SK-N-SH (cell line): ENCODE data around the gene PCSK2.

ENCODE experiments used
- ELF1 ChIP-seq: IDR thresholded peaks from 2 replicates; pipeline ENCODE4 v1.4.0; 2012
- EP300 ChIP-seq, 2 experiments: IDR thresholded peaks; 2 replicates each; pipeline versions ENCODE4 v1.4.0 to v1.6.1; 2012; ENCODE audit warnings: borderline replicate concordance in 1 of 2, low read depth in 1 of 2, low read length in 1 of 2
- FOXM1 ChIP-seq: IDR thresholded peaks from 2 replicates; pipeline ENCODE4 v1.4.0; 2012; ENCODE audit warnings: low read depth, mild to moderate bottlenecking
- MAX ChIP-seq: IDR thresholded peaks from 2 replicates; pipeline ENCODE4 v1.4.0; 2012; ENCODE audit warnings: low read depth
- MEF2A ChIP-seq: IDR thresholded peaks from 2 replicates; pipeline ENCODE4 v1.4.0; 2012; ENCODE audit warnings: low read depth, borderline replicate concordance
- MXI1 ChIP-seq: IDR thresholded peaks from 2 replicates; pipeline ENCODE4 v1.6.1; 2012; ENCODE audit warnings: mild to moderate bottlenecking, low read depth, low read length, improper control_type of control experiment
- POLR2AphosphoS5 ChIP-seq: IDR thresholded peaks from 2 replicates; pipeline ENCODE4 v1.6.1; 2012; ENCODE audit warnings: low read depth, low read length
- RAD21 ChIP-seq: IDR thresholded peaks from 2 replicates; pipeline ENCODE4 v1.6.1; 2012; ENCODE audit warnings: mild to moderate bottlenecking, low read length
- RCOR1 ChIP-seq: fragments of 150-350 bp; IDR thresholded peaks from 2 replicates; pipeline ENCODE4 v1.6.1; 2017; ENCODE audit warnings: antibody characterized with exemption, low read length
- SIN3A ChIP-seq: IDR thresholded peaks from 2 replicates; pipeline ENCODE4 v1.6.1; 2012; ENCODE audit warnings: low read depth, mild to moderate bottlenecking, low read length, moderate library complexity, borderline replicate concordance
- SMC3 ChIP-seq: IDR thresholded peaks from 2 replicates; pipeline ENCODE4 v1.6.1; 2012; ENCODE audit warnings: low read depth, low read length, improper control_type of control experiment
- YY1 ChIP-seq: IDR thresholded peaks from 2 replicates; pipeline ENCODE4 v1.4.0; 2012; ENCODE audit warnings: low read depth, mild to moderate bottlenecking
- TF ChIP-seq, protein P1 (sequence below): fragments of 200-600 bp; sonication (generic); IDR thresholded peaks from 2 replicates; pipeline ENCODE4 v1.6.1; 2017; ENCODE audit warnings: antibody characterized with exemption, mild to moderate bottlenecking, moderate library complexity
- TF ChIP-seq, protein P2 (sequence below): IDR thresholded peaks from 2 replicates; pipeline ENCODE4 v1.6.1; 2012; ENCODE audit warnings: mild to moderate bottlenecking, low read depth, low read length, moderate library complexity

GRCh38 chr20:17467120-17467655, 240.3 kb downstream of the PCSK2 start:
- TF ChIP-seq YY1: no peak
- TF ChIP-seq, protein P1, sequence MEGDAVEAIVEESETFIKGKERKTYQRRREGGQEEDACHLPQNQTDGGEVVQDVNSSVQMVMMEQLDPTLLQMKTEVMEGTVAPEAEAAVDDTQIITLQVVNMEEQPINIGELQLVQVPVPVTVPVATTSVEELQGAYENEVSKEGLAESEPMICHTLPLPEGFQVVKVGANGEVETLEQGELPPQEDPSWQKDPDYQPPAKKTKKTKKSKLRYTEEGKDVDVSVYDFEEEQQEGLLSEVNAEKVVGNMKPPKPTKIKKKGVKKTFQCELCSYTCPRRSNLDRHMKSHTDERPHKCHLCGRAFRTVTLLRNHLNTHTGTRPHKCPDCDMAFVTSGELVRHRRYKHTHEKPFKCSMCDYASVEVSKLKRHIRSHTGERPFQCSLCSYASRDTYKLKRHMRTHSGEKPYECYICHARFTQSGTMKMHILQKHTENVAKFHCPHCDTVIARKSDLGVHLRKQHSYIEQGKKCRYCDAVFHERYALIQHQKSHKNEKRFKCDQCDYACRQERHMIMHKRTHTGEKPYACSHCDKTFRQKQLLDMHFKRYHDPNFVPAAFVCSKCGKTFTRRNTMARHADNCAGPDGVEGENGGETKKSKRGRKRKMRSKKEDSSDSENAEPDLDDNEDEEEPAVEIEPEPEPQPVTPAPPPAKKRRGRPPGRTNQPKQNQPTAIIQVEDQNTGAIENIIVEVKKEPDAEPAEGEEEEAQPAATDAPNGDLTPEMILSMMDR: no peak
- no peak for TF ChIP-seq RCOR1
- no peak for TF ChIP-seq RAD21
- no peak for TF ChIP-seq FOXM1
- no peak for TF ChIP-seq SIN3A
- no peak for TF ChIP-seq POLR2AphosphoS5
- no peak for TF ChIP-seq MEF2A
- TF ChIP-seq MXI1: no peak
- no peak for TF ChIP-seq ELF1
- no peak for TF ChIP-seq MAX
- TF ChIP-seq SMC3: no peak
- TF ChIP-seq EP300 (IDR thresholded peaks at IDR 0.05; ENCODE audit: borderline replicate concordance in 1 of 2, low read depth in 1 of 2, low read length in 1 of 2): no peak
- TF ChIP-seq, protein P2, sequence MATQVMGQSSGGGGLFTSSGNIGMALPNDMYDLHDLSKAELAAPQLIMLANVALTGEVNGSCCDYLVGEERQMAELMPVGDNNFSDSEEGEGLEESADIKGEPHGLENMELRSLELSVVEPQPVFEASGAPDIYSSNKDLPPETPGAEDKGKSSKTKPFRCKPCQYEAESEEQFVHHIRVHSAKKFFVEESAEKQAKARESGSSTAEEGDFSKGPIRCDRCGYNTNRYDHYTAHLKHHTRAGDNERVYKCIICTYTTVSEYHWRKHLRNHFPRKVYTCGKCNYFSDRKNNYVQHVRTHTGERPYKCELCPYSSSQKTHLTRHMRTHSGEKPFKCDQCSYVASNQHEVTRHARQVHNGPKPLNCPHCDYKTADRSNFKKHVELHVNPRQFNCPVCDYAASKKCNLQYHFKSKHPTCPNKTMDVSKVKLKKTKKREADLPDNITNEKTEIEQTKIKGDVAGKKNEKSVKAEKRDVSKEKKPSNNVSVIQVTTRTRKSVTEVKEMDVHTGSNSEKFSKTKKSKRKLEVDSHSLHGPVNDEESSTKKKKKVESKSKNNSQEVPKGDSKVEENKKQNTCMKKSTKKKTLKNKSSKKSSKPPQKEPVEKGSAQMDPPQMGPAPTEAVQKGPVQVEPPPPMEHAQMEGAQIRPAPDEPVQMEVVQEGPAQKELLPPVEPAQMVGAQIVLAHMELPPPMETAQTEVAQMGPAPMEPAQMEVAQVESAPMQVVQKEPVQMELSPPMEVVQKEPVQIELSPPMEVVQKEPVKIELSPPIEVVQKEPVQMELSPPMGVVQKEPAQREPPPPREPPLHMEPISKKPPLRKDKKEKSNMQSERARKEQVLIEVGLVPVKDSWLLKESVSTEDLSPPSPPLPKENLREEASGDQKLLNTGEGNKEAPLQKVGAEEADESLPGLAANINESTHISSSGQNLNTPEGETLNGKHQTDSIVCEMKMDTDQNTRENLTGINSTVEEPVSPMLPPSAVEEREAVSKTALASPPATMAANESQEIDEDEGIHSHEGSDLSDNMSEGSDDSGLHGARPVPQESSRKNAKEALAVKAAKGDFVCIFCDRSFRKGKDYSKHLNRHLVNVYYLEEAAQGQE: no peak
